Islet of Langerhans (tissue), 1 donor: ENCODE measurements around the gene ASIC2.
"Not testable (repeated sequence)": the region's sequence is repeated elsewhere in the genome, so short reads cannot be mapped to it uniquely, and the experiment has no call there.

Source experiments
- FAIRE-seq: peaks from one replicate; lab custom pipeline; 2011; peaks lifted over from hg19 to GRCh38; lab: Jason Lieb, UNC

Gene ASIC2

GRCh38 chr17:32976131-32976530 lies 317.0 kb downstream of the ASIC2 start:
- FAIRE-seq, result no peak

GRCh38 chr17:32971171-32971570 lies 321.9 kb downstream of the ASIC2 start:
- no peak for FAIRE-seq

GRCh38 chr17:32970281-32970680 lies 322.8 kb downstream of the ASIC2 start:
- no peak for FAIRE-seq

GRCh38 chr17:32969231-32969630 lies 323.9 kb downstream of the ASIC2 start:
- FAIRE-seq, result not testable (repeated sequence)

GRCh38 chr17:32964541-32964940 lies 328.6 kb downstream of the ASIC2 start:
- no peak for FAIRE-seq
